NCI-H1092 (cell line): Measurements from ENCODE around the gene FER.
"Not testable (repeated sequence)": the region's sequence is repeated elsewhere in the genome, so short reads cannot be mapped to it uniquely, and the experiment has no call there.

Experiments used
- DNase-seq: peaks from one replicate; lab custom pipeline; 2025; lab: John Stamatoyannopoulos, UW

Gene FER

GRCh38 chr5:108747111-108747773, 455 bp upstream of the FER start:
- no peak for DNase-seq

GRCh38 chr5:108748401-108749127, 867 bp downstream of the FER start:
- peak; percentile 92 for DNase-seq

- peak; percentile 30 for DNase-seq
Observed at GRCh38 chr5:108749128-108749861, 1.6 kb downstream of the FER start.

- DNase-seq, result no peak
Observed at GRCh38 chr5:108753331-108753730, 5.6 kb downstream of the FER start.

- no peak for DNase-seq
Observed at GRCh38 chr5:108753877-108754276, 6.2 kb downstream of the FER start.

DNA sequence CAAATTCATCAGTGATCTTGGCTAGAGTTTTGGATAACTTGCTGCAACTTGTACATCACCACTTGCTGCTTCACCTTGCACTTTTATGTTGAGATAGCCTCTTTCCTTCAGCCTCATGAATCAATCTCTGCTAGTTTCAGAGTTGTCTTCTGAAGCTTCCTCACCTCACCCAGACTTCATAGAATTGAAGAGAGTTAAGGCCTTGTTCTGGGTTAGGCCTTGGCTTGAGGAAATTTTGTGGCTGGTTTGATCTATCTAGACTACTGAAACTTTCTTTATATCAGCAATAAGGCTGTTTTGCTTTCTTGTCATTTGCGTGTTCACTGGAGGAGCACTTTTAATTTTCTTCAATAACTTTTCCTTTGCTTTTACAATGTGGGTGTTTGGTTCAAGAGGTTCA, 12.8 kb downstream of the FER start:
- no peak for DNase-seq

DNA sequence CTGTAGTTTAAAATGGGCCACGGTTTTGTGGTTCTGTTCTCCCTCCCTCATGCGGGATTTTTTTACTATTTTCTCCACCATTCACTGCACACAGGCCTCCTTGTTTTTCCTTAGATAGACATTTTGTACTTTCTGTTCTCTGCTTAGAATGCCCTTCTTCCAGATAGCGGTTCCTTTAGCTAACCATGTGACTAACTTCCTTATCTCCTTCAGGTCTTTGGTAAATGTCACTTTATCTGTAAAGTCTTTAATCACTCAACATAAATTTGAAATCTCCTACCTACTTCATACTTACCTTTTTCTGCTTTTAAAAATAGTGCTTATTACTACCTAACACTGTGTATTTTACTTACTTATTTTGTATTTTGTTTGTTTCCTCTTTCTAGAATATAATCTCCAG, 15.0 kb downstream of the FER start:
- no peak for DNase-seq

- no peak for DNase-seq
Observed at GRCh38 chr5:108763222-108763916, 15.7 kb downstream of the FER start.

DNA sequence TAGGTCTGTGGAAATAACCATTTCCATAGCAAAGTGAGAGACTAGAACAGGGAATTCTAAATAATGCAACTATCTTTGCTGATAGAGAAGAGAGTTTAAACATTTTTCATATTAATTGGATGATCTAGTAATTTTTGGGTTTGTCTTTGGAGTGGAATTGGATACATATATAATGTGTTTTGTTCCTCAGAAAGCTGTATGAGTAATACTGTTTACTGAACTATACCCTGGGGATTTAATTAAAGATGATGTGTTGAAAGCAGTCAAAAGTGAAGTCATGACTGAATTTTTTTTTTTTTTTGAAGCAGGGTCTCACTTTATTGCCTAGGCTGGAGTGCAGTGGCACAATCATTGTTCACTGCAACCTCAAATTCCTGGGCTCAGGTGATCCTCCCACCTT, 17.9 kb downstream of the FER start:
- no peak for DNase-seq

GRCh38 chr5:108766916-108767315, 19.2 kb downstream of the FER start:
- not testable (repeated sequence) for DNase-seq

DNA sequence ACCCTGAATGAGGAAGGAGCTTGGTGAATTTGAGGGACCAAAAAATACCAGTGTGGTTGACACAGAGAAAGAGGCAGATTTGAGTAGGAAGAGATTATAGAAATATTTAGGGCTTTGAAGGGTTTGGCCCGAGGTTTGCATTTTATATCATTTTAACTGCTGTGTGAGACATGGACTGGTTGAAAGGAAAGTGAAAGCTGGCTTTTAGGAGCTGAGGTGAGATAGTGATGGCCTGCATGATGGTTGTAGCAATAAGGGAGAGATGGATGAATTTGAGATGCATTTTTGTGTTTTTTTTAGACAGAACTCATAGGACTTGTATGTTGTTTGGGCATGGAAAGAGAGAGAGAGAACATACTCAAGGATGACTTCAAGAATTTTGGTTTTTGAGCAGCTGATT, 21.7 kb downstream of the FER start:
- no peak for DNase-seq

DNA sequence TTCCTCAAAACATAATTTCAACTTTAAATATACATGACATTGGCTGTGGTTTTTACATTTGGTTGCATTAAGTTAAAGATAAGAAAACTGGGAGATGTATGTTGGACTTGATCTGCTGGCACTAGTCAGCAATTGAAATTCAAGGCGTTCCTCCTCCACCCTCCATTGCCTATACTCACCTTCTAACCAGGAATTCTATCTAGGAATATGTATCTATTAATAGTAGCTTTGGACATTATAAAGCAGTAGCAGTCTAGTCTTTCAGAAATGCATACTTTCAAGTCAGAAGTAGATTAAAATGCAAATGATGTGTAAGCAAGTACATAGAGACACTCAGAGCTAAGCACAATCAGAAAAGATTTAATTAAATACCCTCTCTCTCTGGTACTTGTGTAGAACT, 24.9 kb downstream of the FER start:
- DNase-seq, result no peak

DNA sequence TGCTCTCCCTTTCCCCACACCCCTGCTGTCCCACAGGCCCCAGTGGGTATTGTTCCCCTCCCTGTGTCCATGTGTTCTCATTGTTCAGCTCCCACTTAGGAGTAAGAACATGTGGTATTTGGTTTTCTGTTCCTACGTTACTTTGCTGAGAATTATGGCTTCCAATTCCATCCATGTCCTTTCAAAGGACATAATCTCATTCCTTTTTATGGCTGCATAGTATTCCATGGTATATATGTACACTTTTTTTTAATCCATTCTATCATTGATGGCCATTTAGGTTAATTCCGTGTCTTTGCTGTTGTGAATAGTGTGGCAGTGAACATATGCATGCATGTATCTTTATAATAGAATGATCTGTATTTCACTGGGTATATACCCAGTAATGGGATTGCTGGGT, 25.6 kb downstream of the FER start:
- DNase-seq, result no peak

DNA sequence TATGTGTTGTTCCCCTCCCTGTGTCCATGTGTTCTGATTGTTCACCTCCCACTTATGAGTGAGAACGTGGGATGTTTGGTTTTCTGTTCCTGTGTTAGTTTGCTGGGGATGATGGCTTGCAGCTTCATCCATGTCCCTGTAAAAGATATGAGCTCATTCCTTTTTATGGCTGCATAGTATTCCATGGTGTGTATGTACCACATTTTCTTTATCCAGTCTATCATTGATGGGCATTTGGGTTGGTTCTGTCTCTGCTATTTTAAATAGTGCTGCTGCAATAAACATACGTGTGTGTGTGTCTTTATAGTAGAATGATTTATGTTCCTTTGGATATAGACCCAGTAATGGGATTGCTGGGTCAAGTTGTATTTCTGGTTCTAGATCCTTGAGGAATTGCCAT, 26.4 kb downstream of the FER start:
- not testable (repeated sequence) for DNase-seq

- DNase-seq, result not testable (repeated sequence)
Observed at GRCh38 chr5:108777582-108777981, 29.9 kb downstream of the FER start.

DNA sequence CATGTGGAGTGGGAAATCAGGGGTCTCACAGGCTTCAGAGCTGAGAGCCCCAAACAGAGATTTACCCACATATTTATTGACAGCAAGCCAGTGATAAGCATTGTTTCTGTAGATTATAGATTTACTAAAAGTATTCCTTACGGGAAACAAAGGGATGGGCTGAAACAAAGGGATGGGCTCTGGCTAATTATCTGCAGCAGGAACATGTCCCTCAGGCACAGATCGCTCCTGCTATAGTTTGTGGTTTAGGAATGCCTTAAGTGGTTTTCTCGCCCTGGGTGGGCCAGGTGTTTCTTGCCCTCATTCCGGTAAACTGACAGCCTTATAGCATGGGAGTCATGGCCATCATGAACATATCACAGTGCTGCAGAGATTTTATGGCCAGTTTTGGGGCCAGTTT, 36.9 kb downstream of the FER start:
- not testable (repeated sequence) for DNase-seq

DNA sequence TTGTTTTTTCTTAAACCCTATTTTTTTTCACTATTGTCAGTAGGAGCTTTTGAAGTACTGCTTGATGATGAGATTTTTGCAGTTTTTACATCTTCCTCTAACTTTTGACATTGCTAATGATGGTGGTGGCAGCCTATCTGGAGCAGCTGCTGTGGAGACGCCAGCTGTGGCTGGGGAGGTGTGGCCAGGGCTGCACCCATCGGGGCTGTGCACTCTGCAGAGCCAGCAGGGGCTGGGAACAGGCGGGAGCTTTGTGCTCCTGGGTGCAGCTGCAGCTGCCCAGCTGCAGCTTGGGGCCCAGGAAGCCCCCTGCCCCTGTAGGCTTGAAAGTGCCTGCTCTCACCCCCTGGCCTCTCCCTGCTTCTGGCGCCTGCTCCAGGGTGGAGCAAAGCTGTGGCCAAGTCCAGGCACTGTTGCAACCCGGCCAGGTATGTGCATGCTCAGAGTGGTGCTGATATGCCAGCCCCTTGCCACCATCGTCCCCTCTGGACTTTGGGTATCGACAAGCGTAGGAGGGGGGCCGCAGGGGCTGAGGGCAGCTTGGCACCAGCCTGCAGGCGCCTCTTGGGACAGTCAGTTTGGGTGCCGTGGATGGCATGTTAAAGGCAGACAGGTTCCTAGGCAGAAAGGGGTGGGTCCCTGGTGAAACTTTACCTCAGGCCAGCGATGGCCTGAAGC, 39.2 kb downstream of the FER start:
- no peak for DNase-seq

- no peak for DNase-seq
Observed at GRCh38 chr5:108788142-108788541, 40.4 kb downstream of the FER start.

GRCh38 chr5:108793207-108793606, 45.5 kb downstream of the FER start:
- no peak for DNase-seq

DNA sequence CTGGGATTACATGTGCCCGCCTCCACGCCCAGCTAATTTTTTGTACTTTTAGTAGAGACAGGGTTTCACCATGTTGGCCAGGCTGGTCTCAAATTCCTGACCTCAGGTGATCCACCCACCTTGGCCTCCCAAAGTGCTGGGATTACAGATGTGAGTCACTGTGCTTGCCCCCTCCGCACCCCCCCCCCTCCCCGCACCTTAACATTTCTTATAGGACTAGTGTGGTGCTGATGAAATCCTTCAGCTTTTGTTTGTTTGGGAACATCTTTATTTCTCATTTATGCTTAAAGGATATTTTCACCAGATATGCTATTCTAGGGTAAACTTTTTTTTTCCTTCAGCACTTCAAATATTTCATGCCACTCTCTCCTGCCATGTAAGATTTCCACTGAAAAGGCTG, 46.7 kb downstream of the FER start:
- DNase-seq, result not testable (repeated sequence)

DNA sequence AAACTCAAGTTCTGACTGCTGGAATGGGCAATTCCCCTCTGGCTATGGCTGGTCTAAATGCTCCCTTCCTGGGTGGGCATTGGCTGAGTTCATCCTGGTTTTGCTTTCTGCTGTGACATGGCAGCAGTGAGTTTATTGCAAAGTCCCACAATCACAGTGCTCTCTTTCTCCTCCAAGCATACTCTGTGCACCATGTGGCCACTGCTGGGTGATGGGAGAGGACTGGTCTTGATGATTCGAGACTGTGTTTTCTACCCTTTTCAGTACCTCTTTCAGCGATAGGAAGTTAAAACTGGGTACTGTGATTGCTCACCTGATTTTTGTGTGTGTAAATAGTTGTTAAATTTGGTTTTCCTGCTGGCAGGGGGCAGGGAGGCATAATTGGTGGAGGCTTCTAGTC, 49.7 kb downstream of the FER start:
- no peak for DNase-seq

GRCh38 chr5:108797986-108798385, 50.3 kb downstream of the FER start:
- no peak for DNase-seq
